Gastroesophageal sphincter (tissue), 3 donors: ENCODE results near the gene TBC1D5.

Experiments used
- CTCF ChIP-seq, 4 experiments: fragments of 200-600 bp in 2 of 4; fragments of 450-650 bp in 2 of 4; sonication (generic) in 1 of 4; IDR thresholded peaks; one replicate each; pipeline ENCODE4 v1.5.1; 2017 to 2019; ENCODE audit warnings: antibody characterized with exemption in 4 of 4, mild to moderate bottlenecking in 2 of 4, moderate library complexity in 2 of 4
- EP300 ChIP-seq: sonication (generic); formaldehyde crosslinking; IDR thresholded peaks from one replicate; pipeline ENCODE4 v1.6.1; 2017; ENCODE audit warnings: antibody characterized with exemption, mild to moderate bottlenecking
- POLR2A ChIP-seq, 2 donors: fragments of 450-650 bp; IDR thresholded peaks; one replicate each; pipeline ENCODE4 v1.6.1; 2017; ENCODE audit warnings: antibody characterized with exemption in 2 of 2, mild to moderate bottlenecking in 2 of 2, moderate library complexity in 1 of 2

- TF ChIP-seq CTCF (IDR thresholded peaks at IDR 0.05) (no peak), POLR2A (IDR thresholded peaks at IDR 0.05) (no peak), EP300 (no peak)
Observed at GRCh38 chr3:17130956-17131355, 611.5 kb downstream of the TBC1D5 start.
